Measurements from ENCODE around the gene ELF2. TPM values are rescaled to one million over a fixed set of nuclear protein-coding genes. Genes with fewer than 3 reads are reported as not detected.

Gene ELF2
- total and polyA plus RNA-seq, 2 donors (not counting 1 experiment from before 2014, with no cell fraction given) = 25.1 to 97.5 TPM

DNA sequence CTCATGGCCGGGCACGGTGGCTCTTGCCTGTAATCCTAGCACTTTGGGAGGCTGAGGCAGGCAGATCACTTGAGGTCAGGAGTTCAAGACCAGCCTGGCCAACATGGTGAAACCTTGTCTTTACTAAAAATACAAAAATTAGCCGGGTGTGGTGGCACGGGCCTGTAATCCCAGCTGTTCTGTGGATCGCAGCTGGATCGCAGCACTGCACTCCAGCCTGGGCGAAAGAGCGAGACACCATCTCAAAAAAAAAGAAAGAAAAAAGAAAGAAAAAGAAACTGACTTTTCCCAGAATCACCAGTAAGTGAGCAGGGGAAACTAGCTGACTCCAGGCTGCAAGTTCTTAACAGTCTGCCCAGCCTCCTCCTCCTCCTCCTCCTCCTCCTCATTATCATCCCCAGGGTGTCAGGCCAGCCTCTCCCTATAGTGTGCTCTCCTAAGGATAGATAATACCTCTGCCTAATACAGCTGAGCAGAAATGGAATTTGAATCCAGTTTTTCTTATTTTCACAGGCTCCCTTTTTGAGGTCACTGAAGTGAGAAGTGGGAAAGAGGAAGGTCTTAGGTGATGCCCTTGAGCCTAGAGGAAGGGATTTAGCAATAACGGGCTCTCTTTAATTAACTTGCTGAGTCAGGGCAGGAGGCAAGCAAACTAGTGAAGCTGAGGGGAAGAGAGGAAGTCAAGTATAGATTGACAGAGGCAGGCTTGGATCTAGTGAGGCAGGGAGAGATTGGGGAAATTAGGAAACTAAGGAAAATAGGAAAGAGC, 11.8 kb upstream of the ELF2 start:
- DNase-seq = no peak
- H3K9me3 ChIP-seq (ENCODE audit: control extremely low read depth in 1 of 3, control insufficient read depth in 2 of 3, insufficient read depth in 1 of 3, low read length in 2 of 3) = no peaks in the 10 kb centered on the region
- H3K36me3 ChIP-seq (replicated peaks in 1 of 2; ENCODE audit: control extremely low read depth in 1 of 2, control insufficient read depth in 1 of 2, extremely low read depth in 1 of 2, insufficient read depth in 2 of 2, low read length in 1 of 2) = no peaks in the 10 kb centered on the region
- ATAC-seq (ENCODE audit: low read depth) = no peak
- Mint-ChIP-seq H3K4me1 (no peaks in the 10 kb centered on the region), H3K4me3 (no peak overlapping the region), H3K27ac (no peak overlapping the region), H3K27me3 (peaks cover 4% of the 10 kb centered on the region), H3K9me3 (ENCODE audit: insufficient read depth) (no peaks in the 10 kb centered on the region)
- POLR2A ChIA-PET = no interaction called here
- H3K4me2 ChIP-seq (replicated peaks; ENCODE audit: low read depth, low read length, poor library complexity, severe bottlenecking) = no peak overlapping the region
- H3K79me2 ChIP-seq (ENCODE audit: control insufficient read depth, insufficient read depth, low read length) = no peaks in the 10 kb centered on the region
- TF ChIP-seq EZH2 (IDR thresholded peaks at IDR 0.05; ENCODE audit: borderline replicate concordance, insufficient read depth, low read depth, low read length, poor library complexity, severe bottlenecking) = no peak
- TF ChIP-seq, protein P1, sequence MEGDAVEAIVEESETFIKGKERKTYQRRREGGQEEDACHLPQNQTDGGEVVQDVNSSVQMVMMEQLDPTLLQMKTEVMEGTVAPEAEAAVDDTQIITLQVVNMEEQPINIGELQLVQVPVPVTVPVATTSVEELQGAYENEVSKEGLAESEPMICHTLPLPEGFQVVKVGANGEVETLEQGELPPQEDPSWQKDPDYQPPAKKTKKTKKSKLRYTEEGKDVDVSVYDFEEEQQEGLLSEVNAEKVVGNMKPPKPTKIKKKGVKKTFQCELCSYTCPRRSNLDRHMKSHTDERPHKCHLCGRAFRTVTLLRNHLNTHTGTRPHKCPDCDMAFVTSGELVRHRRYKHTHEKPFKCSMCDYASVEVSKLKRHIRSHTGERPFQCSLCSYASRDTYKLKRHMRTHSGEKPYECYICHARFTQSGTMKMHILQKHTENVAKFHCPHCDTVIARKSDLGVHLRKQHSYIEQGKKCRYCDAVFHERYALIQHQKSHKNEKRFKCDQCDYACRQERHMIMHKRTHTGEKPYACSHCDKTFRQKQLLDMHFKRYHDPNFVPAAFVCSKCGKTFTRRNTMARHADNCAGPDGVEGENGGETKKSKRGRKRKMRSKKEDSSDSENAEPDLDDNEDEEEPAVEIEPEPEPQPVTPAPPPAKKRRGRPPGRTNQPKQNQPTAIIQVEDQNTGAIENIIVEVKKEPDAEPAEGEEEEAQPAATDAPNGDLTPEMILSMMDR (IDR thresholded peaks at IDR 0.05) = no peak
- CTCF ChIA-PET = interaction anchor here (1.2 to 1.4 kb wide), 2 partner anchors 11 to 113 kb away, joined by 3 read pairs; partner anchors contain the start of gene NAA15
- WGBS (ENCODE audit: insufficient coverage) = 79% methylated on average over 7 of the region's 9 CpGs
- H3K9ac ChIP-seq (ENCODE audit: low read length) = no peak overlapping the region
- H4K20me1 ChIP-seq (ENCODE audit: control insufficient read depth, insufficient read depth, low read length, poor library complexity, severe bottlenecking) = no peaks in the 10 kb centered on the region
- no peak overlapping the region for H3K27ac ChIP-seq (ENCODE audit: low read length in 2 of 2)
- H3K4me3 ChIP-seq (ENCODE audit: control extremely low read depth in 1 of 5, extremely low read depth in 1 of 5, insufficient read depth in 1 of 5, low read depth in 2 of 5, low read length in 4 of 5) = no peak overlapping the region
- intact Hi-C loops (cut with micrococcal nuclease) = no loop called here
- H2AFZ ChIP-seq (ENCODE audit: insufficient read depth, low read depth, low read length, poor library complexity, severe bottlenecking) = no peak overlapping the region
- no peaks in the 10 kb centered on the region for H3K27me3 ChIP-seq (replicated peaks in 1 of 4; ENCODE audit: control extremely low read depth in 1 of 4, control insufficient read depth in 3 of 4, insufficient read depth in 4 of 4, low read length in 3 of 4)
- no peaks in the 10 kb centered on the region for H3K4me1 ChIP-seq (ENCODE audit: control insufficient read depth in 2 of 2, insufficient read depth in 2 of 2, low read length in 2 of 2)

DNA sequence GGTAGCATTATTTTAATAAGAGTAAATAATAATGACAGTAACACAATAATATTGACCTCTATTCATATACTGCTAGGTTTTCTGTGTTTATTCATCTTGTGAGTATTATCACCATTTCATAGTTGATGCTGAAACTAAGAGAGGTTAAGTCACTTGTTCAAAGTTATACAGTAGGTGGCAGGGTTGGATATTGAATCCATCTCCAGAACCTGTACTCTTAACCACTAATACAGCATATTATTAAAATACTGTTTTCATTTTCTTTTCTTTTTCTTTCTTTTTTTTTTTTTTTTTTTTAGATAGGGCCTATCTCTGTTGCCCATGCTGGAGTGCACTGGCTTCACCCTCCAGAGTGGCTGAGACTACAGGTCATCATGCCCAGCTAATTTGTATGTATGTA, 7.1 kb upstream of the ELF2 start:
- Mint-ChIP-seq H3K9me3 (ENCODE audit: insufficient read depth) (no peaks in the 10 kb centered on the region), H3K4me3 (no peak overlapping the region), H3K27ac (no peak overlapping the region), H3K27me3 (peaks cover 2% of the 10 kb centered on the region), H3K4me1 (no peaks in the 10 kb centered on the region)
- ChIA-PET POLR2A (no interaction called here), CTCF (interaction anchor here (1.2 kb wide), 1 partner anchor 112 kb away, joined by 3 read pairs; no protein-coding TSS in a partner anchor)
- DNase-seq (no peak), ATAC-seq (ENCODE audit: low read depth) (no peak)
- H3K9ac ChIP-seq (ENCODE audit: low read length) = no peak overlapping the region
- no peaks in the 10 kb centered on the region for H4K20me1 ChIP-seq (ENCODE audit: control insufficient read depth, insufficient read depth, low read length, poor library complexity, severe bottlenecking)
- no peak overlapping the region for H3K27ac ChIP-seq (ENCODE audit: low read length in 2 of 2)
- no peaks in the 10 kb centered on the region for H3K9me3 ChIP-seq (ENCODE audit: control extremely low read depth in 1 of 3, control insufficient read depth in 2 of 3, insufficient read depth in 1 of 3, low read length in 2 of 3)
- H3K4me2 ChIP-seq (replicated peaks; ENCODE audit: low read depth, low read length, poor library complexity, severe bottlenecking) = no peak overlapping the region
- no peaks in the 10 kb centered on the region for H3K79me2 ChIP-seq (ENCODE audit: control insufficient read depth, insufficient read depth, low read length)
- TF ChIP-seq EZH2 (IDR thresholded peaks at IDR 0.05; ENCODE audit: borderline replicate concordance, insufficient read depth, low read depth, low read length, poor library complexity, severe bottlenecking) = no peak
- TF ChIP-seq, protein P1 (IDR thresholded peaks at IDR 0.05) = no peak
- H3K27me3 ChIP-seq (replicated peaks in 1 of 4; ENCODE audit: control extremely low read depth in 1 of 4, control insufficient read depth in 3 of 4, insufficient read depth in 4 of 4, low read length in 3 of 4) = no peaks in the 10 kb centered on the region
- H3K4me3 ChIP-seq (ENCODE audit: control extremely low read depth in 1 of 5, extremely low read depth in 1 of 5, insufficient read depth in 1 of 5, low read depth in 2 of 5, low read length in 4 of 5) = no peak overlapping the region
- no peak overlapping the region for H2AFZ ChIP-seq (ENCODE audit: insufficient read depth, low read depth, low read length, poor library complexity, severe bottlenecking)
- H3K4me1 ChIP-seq (ENCODE audit: control insufficient read depth in 2 of 2, insufficient read depth in 2 of 2, low read length in 2 of 2) = no peaks in the 10 kb centered on the region
- intact Hi-C loops (cut with micrococcal nuclease) = no loop called here
- H3K36me3 ChIP-seq (replicated peaks in 1 of 2; ENCODE audit: control extremely low read depth in 1 of 2, control insufficient read depth in 1 of 2, extremely low read depth in 1 of 2, insufficient read depth in 2 of 2, low read length in 1 of 2) = no peaks in the 10 kb centered on the region
